Tibial nerve (tissue), 3 donors: ENCODE measurements around the gene TRIM67.

Source experiments
- CTCF ChIP-seq, 5 experiments: fragments of 200-600 bp in 3 of 5; fragments of 450-650 bp in 2 of 5; sonication (generic) in 3 of 5; IDR thresholded peaks; one replicate each; pipeline ENCODE4 v1.5.1; 2016 to 2019; ENCODE audit warnings: antibody characterized with exemption in 5 of 5, mild to moderate bottlenecking in 3 of 5, moderate library complexity in 2 of 5
- POLR2A ChIP-seq, 2 donors: fragments of 450-650 bp; IDR thresholded peaks; one replicate each; pipeline ENCODE4 v1.6.1; 2017; ENCODE audit warnings: antibody characterized with exemption in 2 of 2, mild to moderate bottlenecking in 2 of 2, moderate library complexity in 2 of 2

- TF ChIP-seq CTCF (IDR thresholded peaks at IDR 0.05) (no peak), POLR2A (IDR thresholded peaks at IDR 0.05) (no peak)
Observed at GRCh38 chr1:231216498-231216897, 54.6 kb downstream of the TRIM67 start.
